Caco-2 (cell line): ENCODE measurements around the gene ZEB2. TPM values are rescaled to one million over a fixed set of nuclear protein-coding genes. Genes with fewer than 3 reads are reported as not detected.

Experiments
- BruUV-seq: library from RNA; stranded (reverse); fragments of 400-500 nt; replicated peaks from 2 replicates; lab custom pipeline; 2021; lab: Mats Ljungman, UMichigan
- CTCF ChIA-PET: fragments of 300-600 bp; sonication (Branson Sonifier 250); formaldehyde crosslinking; loops from one replicate; lab custom pipeline; 2022; ENCODE audit warnings: antibody characterized with exemption; lab: Charles Lee
- POLR2A ChIA-PET: fragments of 300-600 bp; sonication (Branson Sonifier 250); formaldehyde crosslinking; loops from one replicate; lab custom pipeline; 2022; ENCODE audit warnings: antibody characterized with exemption; lab: Charles Lee
- DNase-seq, 2 experiments: peaks; one replicate each; pipeline versions ENCODE4 v3.0.0 to v3.0.0-alpha.2; 2020 to 2022
- H3K27me3 ChIP-seq: replicated peaks from 2 replicates; pipeline ENCODE4 v1.6.0; 2011; ENCODE audit warnings: low read length; ENCODE audit not compliant: control insufficient read depth, insufficient read depth
- H3K36me3 ChIP-seq: 2 replicates; pipeline ENCODE4 v1.5.1; 2011; ENCODE audit warnings: low read length; ENCODE audit not compliant: control insufficient read depth, insufficient read depth
- H3K4me1 ChIP-seq: fragments of 250-450 bp; sonication (Bioruptor Pico); 2 replicates; pipeline ENCODE4 v1.5.1; 2020; ENCODE audit warnings: mild to moderate bottlenecking
- H3K4me3 ChIP-seq: 2 replicates; pipeline ENCODE4 v1.5.1; 2011; ENCODE audit warnings: low read depth, mild to moderate bottlenecking, control low read depth, low read length
- H3K9me3 ChIP-seq: fragments of 250-450 bp; sonication (Bioruptor Pico); 2 replicates; pipeline ENCODE4 v1.5.1; 2020; ENCODE audit warnings: mild to moderate bottlenecking, moderate library complexity
- H3K27ac Mint-ChIP-seq: one replicate; pipeline ENCODE4 v1.8.0; 2022; ENCODE audit warnings: mixed read lengths; ENCODE audit not compliant: unreplicated experiment
- H3K27me3 Mint-ChIP-seq: one replicate; pipeline ENCODE4 v1.8.0; 2022; ENCODE audit warnings: mixed read lengths; ENCODE audit not compliant: insufficient read depth, unreplicated experiment
- H3K36me3 Mint-ChIP-seq: one replicate; pipeline ENCODE4 v1.8.0; 2022; ENCODE audit warnings: mild to moderate bottlenecking, mixed read lengths; ENCODE audit not compliant: insufficient read depth, unreplicated experiment
- H3K4me1 Mint-ChIP-seq: one replicate; pipeline ENCODE4 v1.8.0; 2022; ENCODE audit warnings: low read depth, mixed read lengths; ENCODE audit not compliant: unreplicated experiment
- H3K4me3 Mint-ChIP-seq: one replicate; pipeline ENCODE4 v1.8.0; 2022; ENCODE audit warnings: mild to moderate bottlenecking, moderate library complexity, mixed read lengths; ENCODE audit not compliant: unreplicated experiment
- H3K9me3 Mint-ChIP-seq: one replicate; pipeline ENCODE4 v1.8.0; 2022; ENCODE audit warnings: mixed read lengths; ENCODE audit not compliant: unreplicated experiment
- CTCF ChIP-seq, 2 experiments: fragments of 200-600 bp in 1 of 2; IDR thresholded peaks; 1 replicate in 1 of 2; 2 replicates in 1 of 2; pipeline versions ENCODE4 v1.5.1 to v1.8.0; 2011 to 2022; ENCODE audit warnings: antibody characterized with exemption in 1 of 2, control low read depth in 1 of 2, inconsistent platforms in 1 of 2, low read depth in 1 of 2, low read length in 1 of 2, mild to moderate bottlenecking in 1 of 2, moderate library complexity in 1 of 2; ENCODE audit not compliant: insufficient read depth in 1 of 2, severe bottlenecking in 1 of 2, unreplicated experiment in 1 of 2
- intact Hi-C: fragments of 100-400 bp; cut with micrococcal nuclease; formaldehyde crosslinking; loops from one replicate; pipeline ENCODE4 v1.10.0; 2022; ENCODE audit not compliant: unreplicated experiment
- total RNA-seq: library from RNA; stranded (reverse); gene quantifications from 2 replicates; pipeline ENCODE4 v1.2.3, GENCODE V29; 2022

ZEB2 gene
- total RNA-seq, 1 experiment from 2014 or later = not detected

GRCh38 chr2:144403933-144404332 is 116.0 kb downstream of the ZEB2 start:
- Mint-ChIP-seq H3K9me3 (no peaks in the 10 kb centered on the region), H3K36me3 (no peaks in the 10 kb centered on the region), H3K27me3 (peaks cover 15% of the 10 kb centered on the region), H3K4me3 (peak overlapping the region; percentile 8), H3K27ac (no peak overlapping the region), H3K4me1 (no peaks in the 10 kb centered on the region)
- ChIA-PET CTCF (no interaction called here), POLR2A (no interaction called here)
- intact Hi-C loops = no loop called here
- TF ChIP-seq CTCF (IDR thresholded peaks at IDR 0.05; ENCODE audit: insufficient read depth in 1 of 2, low read depth in 1 of 2, low read length in 1 of 2, severe bottlenecking in 1 of 2, unreplicated experiment in 1 of 2) = no peak
- no peaks in the 10 kb centered on the region for H3K36me3 ChIP-seq
- no peak overlapping the region for H3K4me3 ChIP-seq
- no peaks in the 10 kb centered on the region; the same call in 1 of the 2 replicates for H3K4me1 ChIP-seq
- H3K9me3 ChIP-seq = 0 out of 2 replicates have a peak, but pooled peaks cover 4% of the 10 kb centered on the region
- BruUV-seq = no TSS peak
- peak in 1 of 2 experiments; percentile 43 for DNase-seq
- no peaks in the 10 kb centered on the region for H3K27me3 ChIP-seq

GRCh38 chr2:144402251-144402650 is 117.7 kb downstream of the ZEB2 start:
- CTCF ChIA-PET = no interaction called here
- Mint-ChIP-seq H3K4me3 (no peak overlapping the region), H3K27me3 (peaks cover 18% of the 10 kb centered on the region), H3K9me3 (no peaks in the 10 kb centered on the region), H3K4me1 (no peaks in the 10 kb centered on the region), H3K27ac (no peak overlapping the region), H3K36me3 (no peaks in the 10 kb centered on the region)
- 0 out of 2 replicates have a peak, but pooled peaks cover 4% of the 10 kb centered on the region for H3K9me3 ChIP-seq
- POLR2A ChIA-PET = no interaction called here
- BruUV-seq = no TSS peak
- DNase-seq = no peak
- TF ChIP-seq CTCF (IDR thresholded peaks at IDR 0.05; ENCODE audit: insufficient read depth in 1 of 2, low read depth in 1 of 2, low read length in 1 of 2, severe bottlenecking in 1 of 2, unreplicated experiment in 1 of 2) = no peak
- no peaks in the 10 kb centered on the region for H3K36me3 ChIP-seq
- no peak overlapping the region for H3K4me3 ChIP-seq
- intact Hi-C loops = no loop called here
- H3K4me1 ChIP-seq = no peaks in the 10 kb centered on the region; the same call in 1 of the 2 replicates
- H3K27me3 ChIP-seq = no peaks in the 10 kb centered on the region

GRCh38 chr2:144401036-144401435 is 118.9 kb downstream of the ZEB2 start:
- Mint-ChIP-seq H3K4me3 (no peak overlapping the region), H3K27ac (no peak overlapping the region), H3K9me3 (no peaks in the 10 kb centered on the region), H3K36me3 (no peaks in the 10 kb centered on the region), H3K4me1 (no peaks in the 10 kb centered on the region), H3K27me3 (peaks cover 18% of the 10 kb centered on the region)
- no TSS peak for BruUV-seq
- ChIA-PET POLR2A (no interaction called here), CTCF (no interaction called here)
- H3K4me1 ChIP-seq = no peaks in the 10 kb centered on the region; the same call in 1 of the 2 replicates
- 0 out of 2 replicates have a peak, but pooled peaks cover 4% of the 10 kb centered on the region for H3K9me3 ChIP-seq
- no peaks in the 10 kb centered on the region for H3K36me3 ChIP-seq
- intact Hi-C loops = no loop called here
- H3K27me3 ChIP-seq = no peaks in the 10 kb centered on the region
- TF ChIP-seq CTCF (IDR thresholded peaks at IDR 0.05; ENCODE audit: insufficient read depth in 1 of 2, low read depth in 1 of 2, low read length in 1 of 2, severe bottlenecking in 1 of 2, unreplicated experiment in 1 of 2) = no peak
- no peak overlapping the region for H3K4me3 ChIP-seq
- DNase-seq = no peak
